IPS-NIHi11 (cell line): ENCODE data around the gene DNAJB13.
"Not testable (repeated sequence)": the region's sequence is repeated elsewhere in the genome, so short reads cannot be mapped to it uniquely, and the experiment has no call there.

Experiments
- DNase-seq: peaks from one replicate; pipeline ENCODE4 v3.0.0; 2012; ENCODE audit warnings: mixed read lengths, low spot score

The DNAJB13 gene

DNA sequence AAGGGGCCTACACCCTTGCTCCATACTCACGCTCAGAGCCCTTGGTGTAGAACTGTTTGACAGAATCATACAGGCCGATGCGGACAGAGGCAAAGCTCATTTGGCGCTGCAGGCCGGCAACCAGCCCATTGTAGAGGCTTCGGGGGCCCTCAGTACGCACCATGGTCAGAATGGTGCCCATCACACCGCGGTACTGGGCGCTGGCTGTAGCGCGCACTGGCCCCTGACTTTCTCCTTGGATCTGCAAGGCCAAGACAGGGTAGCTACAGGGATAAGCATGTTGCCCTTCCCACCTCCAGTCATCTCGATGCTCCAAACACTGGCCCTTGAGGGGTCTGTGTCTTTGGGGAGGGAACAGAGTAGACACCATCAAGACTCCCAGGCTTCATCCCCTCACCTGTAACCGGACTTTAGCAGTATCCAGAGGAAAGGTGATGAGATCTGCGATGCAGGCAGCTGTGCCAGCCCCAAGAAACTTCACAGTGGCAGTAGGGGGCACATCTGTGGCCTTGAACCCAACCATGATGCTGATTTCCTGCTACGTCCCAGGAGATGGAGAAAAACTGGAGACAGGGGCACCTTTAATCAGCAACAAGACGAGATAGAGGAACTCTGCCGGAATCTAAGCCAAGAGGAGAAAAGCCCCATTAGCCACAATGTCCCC, 27.2 kb downstream of the DNAJB13 start:
- DNase-seq, result no peak

DNA sequence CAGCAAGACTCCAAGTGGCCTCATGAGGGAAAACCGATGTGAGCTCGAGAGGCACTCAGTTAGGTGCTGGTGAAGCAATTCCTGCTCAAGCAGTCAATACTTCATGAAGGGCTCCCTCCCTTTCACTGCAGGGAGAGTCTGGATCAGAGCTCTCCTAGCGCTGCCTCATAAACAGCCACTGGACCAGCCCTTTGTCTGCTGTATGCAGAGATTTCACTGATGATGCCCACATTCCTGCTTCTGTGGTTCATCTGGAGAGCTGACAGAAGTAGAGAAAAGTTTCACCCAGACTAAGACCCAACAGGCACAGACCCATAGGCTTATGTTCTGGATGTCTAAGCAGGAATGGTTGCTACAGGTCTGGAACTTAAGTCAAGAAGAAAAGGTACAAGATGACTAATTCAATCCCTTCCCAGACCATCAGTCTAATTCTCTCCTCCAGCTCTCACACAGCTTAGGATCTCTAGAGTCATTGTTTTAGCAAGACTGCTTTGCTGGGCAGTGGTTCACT, 27.8 kb downstream of the DNAJB13 start:
- no peak for DNase-seq

DNA sequence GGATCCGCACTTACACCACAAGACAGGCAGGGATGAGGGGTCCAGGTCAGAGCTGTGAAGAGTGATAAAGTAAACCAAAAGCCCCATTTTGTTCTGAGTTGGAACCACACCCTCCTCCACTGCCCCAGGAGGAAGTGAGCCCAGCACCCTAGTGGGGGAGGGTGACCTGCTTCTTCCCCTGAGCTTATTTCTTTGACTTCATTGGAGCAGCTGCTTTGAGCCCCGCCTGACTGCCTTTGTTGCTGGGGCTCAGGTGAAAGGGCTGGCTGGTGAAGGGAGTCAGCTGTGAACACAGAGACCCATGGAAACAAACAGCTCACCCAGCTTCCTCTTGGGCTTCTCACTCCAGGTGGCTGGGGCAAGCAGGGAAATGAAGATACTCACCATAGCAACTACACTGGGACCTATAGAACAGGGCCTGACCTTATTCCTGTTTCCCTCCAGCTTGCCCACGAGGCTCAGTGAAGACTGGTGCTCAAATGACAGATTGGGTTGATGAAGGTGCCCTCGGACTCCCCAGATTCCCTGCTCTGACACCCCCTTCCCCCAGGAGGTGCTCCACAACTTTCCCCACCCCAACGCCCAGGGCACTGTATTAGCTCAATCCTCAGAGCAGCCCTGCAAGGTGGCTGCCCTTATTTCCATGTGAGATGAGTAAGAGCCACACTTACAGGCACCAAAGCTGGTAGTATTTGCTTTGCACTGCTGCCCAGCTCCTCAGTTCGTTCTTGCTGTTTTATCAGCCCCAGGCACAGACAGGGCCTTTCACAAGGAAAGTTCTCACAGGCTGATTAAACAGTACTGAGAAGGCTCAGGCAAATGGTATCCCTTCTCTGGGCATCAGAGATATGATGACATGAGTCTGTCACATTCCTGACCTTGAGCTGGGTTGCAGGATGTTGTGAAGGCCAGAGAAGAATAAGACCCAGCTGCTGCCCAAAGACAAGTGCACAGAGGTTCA, 29.5 kb downstream of the DNAJB13 start:
- DNase-seq, result no peak

DNA sequence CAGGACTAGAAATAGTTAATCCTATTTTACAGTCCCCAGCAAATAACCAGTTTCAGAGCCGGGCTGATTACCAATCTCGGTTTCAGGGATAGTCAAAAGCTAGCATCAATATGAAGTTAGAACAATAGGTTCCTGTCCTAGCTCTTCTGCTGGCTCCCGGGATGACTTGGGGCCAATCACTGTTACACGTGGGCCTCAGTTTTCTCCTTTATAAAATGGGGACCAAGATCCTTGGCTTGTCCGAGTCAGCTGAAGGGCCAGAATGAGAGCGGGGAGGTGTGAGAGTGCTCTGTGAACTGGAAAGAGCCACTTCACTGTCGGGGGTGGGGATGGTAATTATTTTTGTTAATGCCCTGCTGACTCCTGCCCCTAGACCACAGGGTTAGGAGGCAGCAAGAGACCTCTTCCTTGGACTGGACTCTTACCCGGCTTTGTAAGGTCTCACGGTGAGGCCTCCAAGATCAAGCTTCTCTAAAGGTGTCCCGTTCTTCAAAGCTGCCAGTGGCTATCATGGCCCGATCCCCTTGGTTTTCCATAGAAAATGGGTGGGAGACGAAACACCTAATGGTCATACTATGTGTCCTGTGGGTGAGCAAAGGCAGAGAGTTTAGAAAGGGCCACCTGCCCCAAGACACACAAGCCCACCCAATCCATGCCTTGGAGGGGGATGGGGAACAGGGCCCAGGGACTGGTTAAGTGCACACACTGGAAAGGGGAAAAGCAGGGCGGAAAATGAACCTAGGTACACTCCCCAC, 30.4 kb downstream of the DNAJB13 start:
- DNase-seq, result no peak

DNA sequence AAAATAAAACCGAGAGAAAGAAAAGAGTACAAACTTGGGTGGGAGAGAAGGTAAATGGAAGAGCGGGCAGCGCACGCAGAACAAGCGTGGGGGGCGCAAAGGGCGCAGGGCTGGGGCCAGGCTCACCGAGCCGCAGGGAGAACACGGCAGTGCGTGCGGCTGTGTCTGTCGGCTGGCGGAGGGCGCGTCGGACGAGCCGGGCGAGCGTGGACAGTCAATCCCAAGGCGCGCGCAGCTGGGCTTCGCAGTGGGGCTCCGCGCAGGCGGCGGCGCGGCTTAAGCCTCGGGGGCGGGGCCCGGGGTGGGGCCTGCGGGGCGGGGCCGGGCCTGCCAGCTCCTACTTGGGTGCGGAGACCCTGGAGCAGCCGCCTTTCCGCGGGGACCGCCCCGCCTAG, 31.8 kb downstream of the DNAJB13 start, which contains the start of gene UCP2:
UCP2 (minus strand) TSS at position 249 of the 395 bp plus-strand sequence. CDS start 4,465 bp downstream, outside the sequence.
- peak; percentile 91 for DNase-seq

DNA sequence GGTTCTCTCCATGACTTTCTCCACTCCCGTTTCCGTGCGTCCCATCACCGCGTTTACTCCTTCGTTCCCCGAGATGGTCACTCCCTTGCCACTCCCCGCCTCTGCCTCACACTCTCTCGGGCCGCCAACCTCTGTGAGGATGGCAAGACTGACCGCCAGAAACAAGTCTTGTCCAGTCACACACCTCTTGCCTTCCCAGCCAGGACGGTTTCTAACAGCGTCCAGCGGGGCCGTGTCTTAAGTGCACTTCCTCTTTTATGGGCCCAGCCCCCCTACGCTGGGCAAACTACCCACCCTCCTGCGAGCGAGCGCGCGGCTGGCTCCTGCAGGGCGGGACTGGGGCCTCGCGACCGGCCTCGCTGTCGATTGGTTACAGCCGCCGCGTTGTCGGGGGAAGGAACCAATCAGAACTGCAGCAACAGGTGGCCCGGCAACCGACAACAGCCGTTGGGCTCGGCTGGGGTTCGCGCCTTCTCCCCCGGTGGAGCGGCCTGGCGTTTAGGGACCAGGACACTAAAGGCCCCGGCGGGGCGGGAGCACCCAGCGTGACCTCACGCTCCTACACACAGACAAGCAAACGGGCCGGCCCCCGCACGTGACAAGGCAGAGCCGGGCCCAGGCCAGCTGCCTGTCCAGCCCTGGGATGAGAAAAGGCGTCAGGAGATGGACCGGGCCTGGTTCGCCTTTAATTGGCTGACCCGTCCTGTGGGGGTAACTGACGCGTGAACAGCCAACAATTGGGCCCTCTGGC, 32.3 kb downstream of the DNAJB13 start:
- DNase-seq, result peak; percentile 99

DNA sequence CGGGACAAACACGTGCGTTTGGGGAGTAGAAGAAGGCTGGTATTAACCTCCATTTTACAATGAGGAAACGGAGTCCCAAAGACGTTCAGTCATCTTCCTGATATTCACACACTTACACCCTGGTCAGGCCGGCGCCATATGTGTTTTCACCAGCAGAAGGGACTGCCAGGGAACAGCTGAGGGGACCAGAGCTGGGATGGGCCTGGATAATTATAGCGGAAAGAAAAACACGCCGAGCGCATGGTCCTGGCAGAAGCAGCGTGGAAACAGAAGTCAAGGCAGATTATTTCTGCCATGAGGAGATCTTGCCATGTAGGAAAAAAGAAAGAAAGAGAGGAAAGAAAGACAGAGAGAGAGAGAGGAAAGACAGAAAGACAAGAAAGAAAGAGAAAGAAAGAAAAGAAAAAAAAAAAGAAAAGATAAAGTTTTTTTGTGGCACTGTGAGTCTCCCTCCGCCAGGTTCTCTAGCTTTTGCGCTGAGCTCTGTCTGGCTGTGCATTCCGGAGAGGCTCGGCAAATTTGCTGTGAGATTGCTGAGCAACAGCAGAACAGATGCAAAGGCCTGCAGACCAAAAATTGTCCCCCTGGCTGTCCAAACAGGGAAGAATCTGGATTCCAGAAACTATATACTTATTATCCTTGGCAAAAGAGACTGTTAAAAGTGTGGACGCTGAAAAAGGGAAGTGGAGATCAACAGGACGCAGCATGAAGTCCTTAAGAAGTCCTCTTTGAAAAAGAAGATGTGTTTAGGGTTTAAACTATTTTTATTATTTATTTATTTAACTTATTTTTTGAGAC, 33.1 kb downstream of the DNAJB13 start:
- no peak for DNase-seq

DNA sequence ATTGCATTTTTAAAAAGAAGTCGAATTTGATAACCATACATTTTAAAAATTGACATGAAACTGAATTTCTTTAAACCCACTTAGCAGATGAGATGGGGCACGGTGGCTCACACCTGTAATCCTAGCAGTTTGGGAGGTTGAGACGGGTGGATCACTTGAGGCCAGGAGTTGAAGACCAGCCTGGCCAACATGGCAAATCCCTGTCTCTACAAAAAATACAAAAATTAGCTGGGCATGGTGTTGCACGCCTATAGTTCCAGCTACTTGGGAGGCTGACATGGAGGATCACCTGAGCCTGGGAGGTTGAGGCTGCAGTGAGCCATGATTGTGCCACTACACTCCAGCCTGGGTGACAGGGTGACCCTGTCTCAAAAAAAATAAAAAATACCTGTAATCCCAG, 34.8 kb downstream of the DNAJB13 start:
- DNase-seq, result not testable (repeated sequence)

DNA sequence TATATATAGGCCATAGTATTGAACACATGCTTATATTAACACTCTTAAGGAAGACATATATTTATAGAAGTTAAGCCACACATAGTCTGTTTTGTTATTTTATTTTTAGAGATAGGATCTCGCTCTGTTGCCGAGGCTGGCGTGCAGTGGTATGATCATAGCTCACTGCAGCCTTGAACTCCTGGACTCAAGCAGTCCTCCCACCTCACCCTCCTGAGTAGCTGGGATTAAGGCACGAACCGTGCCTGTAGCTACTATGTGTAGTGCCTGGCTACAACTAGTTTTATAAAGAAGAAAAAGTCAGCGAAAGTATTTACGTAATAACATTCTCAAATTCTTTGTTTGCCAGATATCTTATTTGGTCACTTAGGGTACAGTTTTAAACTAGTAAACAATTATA, 37.4 kb downstream of the DNAJB13 start:
- DNase-seq, result no peak

DNA sequence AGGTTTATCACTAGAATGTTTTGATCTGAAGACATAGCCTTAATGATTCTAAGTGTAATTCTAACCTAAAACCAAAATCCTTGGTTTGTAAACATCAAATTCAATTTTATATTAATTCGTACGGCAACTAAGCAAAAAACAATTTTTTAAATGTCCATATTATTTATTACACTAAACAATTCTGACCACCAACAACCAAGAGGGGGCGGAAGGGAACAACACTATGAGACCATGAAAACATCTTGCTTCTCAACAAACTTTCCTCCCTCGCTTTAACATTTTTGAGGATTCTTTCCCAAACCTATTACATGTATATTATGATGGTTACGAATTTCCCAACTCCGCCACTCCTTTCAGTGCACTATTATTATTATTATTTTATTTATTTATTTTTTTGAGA, 38.3 kb downstream of the DNAJB13 start:
- no peak for DNase-seq

DNA sequence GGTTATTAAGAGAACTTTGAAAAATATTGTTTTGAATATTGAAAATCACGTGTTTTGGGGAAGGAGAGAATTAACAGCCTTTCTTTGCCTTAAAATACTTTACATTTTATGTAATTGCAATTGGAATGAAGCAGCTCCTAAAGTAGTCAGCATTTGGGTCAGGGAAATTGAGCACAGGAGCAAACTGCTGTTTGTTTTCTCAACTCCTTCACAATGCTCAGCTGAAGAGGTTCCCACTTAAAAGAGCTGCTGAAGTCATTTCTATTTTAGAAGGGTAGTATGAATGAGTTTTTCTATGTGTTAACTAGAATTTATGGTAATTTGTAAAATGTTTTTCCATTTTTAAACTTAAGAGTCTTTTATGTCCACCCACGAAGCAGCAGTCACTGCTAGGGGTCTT, 39.9 kb downstream of the DNAJB13 start:
- no peak for DNase-seq

DNA sequence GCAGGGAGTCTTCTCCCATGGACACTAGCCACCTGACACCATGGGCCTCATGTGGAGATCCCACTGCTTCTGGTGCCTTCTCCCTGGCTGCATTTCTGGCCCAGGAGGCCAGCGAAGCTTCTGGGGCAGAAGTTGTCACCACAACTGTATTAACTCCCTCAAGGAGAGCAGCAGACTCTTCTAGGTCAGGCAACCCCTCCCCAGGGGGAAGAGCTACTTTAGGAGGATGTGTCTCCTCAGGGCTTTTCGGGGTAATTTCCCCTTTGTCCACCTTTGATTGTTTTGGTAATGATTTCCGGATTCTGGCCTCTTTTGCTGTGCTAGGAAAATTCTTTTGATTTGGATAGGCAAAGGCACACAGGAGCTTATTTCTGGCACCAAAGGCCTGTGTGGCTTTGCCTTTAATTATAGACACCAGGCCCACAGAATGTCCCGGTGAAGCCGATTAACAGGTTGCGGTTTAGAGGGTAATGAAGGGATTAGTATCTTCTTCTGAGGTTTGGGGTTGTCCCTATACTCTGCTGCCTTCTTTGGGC, 40.7 kb downstream of the DNAJB13 start:
- DNase-seq, result no peak

DNA sequence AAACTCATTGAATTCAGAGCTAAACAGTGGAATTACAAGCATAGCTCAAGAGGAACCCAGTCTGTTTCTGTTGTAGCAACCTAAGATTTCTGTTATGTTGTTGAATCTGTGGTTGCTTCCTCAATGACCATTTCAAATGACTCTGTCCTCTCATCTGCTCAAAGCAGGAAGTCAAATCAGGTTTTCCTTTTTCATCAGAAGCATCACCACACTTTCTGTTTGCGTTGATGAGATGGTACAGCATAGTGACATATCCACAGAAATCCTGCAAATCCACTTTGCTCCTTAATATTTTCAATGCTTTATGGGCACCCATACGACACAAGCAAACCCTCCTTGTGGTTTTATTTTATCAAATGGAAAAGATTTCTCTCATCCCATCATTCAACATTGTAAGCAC, 44.4 kb downstream of the DNAJB13 start:
- no peak for DNase-seq

DNA sequence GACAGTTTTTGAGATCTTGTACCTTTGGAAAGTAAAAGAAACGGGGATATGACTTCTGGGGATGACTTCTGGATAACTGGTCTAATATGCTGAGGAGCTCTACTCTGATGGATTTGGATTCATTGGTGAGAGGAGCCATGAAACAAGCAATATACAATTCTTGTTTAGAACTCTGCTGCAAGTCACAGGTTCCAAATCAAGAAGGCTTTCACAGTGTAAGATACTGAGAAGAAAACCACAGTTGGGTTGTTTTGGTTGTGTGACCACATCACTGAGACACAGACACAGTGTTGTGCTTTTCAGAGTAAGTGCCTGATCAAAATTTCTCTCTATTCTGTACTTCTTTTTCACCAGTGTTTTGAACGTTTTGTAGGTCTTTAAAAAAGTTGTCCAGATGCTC, 44.9 kb downstream of the DNAJB13 start:
- no peak for DNase-seq

DNA sequence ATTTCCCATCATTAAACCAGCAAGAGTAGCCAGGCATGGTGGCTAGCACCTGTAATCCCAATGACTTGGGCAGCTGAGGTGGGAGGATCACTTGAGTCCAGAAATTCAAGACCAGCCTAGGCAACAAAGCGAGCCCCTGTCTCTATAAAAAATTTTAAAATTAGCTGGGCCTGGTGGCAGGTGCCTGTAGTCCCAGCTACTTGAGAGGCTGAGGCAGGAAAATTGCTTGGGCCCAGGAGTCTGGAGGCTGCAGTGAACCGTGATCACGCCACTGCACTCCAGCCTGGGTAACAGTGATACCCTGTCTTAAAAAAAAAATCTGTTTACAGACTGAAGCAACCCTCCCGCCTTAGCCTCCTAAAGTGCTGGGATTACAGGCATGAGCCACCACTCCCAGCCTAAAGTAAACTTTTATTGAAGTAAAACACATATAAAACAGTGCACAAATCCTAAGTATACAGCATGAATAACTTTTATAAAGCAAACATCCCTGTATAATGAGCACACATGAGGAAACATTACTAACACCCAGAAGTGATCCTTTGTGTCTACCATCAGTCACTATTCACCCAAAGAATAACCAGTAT, 45.4 kb downstream of the DNAJB13 start:
- no peak for DNase-seq

DNA sequence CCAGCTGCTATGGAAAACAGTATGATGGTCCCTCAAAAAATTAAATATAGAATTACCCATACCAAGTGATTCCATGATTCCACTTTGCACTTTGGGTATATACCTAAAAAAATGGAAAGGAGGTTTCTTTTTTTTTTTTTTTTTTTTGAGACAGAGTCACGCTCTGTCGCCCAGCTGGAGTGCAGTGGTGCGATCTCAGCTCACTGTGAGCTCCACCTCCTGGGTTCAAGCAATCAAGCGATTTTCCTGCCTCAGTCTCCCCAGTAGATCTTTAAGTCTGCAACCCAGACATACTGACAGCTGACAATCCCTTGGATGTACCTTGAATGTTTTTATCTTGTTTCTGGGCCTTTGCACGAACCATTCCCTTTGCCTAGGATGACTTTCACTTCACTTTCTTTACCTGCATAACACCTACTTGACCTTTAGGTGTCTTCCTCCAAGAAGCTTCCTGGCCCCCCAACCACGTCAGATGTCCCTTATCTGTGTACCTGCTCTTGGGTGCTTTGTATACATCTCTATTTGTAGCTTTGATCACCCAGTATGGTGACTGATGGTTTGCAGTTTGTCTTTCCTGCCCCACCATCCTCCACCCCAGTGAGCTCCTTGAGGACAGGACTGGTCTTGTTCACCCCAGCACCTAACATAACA, 46.4 kb downstream of the DNAJB13 start:
- no peak for DNase-seq

DNA sequence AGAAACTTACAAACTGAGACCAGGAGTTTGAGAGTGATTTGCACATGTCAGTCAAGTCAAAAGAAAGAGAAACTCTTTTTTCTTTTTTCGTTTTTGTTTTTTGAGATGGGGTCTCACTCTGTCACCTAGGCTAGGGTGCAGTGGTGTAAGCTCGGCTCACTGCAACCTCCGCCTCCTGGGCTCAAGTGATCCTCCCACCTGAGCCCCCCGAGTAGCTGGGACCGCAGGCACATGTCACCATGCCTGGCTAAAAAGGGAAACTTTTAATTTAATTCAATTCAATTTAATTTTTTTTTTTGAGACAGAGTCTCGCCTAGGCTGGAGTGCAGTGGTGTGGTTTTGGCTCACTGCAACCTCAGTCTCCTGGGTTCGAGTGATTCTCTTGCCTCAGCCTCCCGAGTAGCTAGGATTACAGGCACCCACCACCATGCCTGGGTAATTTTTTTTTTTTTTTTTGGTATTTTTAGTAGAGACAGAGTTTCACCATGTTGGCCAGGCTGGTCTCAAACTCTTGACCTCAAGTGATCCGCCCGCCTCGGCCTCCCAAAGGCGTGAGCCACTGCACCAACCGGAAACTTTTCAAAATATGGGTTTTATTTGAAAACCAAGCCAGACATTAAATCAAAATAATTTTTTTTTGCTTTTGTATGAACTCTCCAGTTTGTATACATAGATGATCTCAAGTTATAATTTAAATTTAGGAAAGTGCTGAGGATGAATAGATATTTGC, 48.2 kb downstream of the DNAJB13 start:
- no peak for DNase-seq

DNA sequence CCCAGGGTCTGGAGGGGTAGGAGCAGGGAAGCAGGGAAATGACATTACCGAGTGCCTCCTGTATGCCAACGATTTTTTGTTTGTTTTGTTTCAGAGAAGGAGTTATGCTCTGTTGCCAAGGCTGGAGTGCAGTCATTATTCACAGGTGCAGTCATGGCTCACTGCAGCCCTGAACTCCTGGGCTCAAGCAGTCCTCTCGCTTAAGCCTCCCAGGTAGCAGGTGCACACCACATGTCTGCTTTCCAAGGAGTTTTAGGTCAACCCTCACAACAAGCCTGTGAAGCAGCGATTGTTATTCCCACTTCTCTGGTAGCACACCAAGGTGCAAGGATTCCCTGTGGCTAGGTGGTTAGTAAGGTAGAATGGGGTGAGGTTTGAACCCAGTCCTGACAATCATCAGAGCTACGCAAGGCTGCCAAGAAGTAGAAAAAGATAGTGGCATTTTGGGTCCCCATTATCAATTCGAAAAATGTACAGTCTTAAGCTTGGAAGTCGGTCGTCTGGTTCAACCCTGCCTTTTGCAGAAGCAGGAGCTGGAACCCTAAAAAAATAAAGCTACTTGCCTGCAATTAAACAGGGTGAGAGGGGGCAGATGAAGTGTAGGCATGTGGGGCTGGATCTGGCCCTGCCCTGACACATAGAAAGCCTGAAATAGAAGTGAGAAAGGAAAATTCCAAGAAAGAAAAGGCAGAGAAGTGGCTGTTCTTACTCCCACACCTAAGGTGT, 48.9 kb downstream of the DNAJB13 start:
- no peak for DNase-seq
